Neuronal stem cell (in vitro differentiated cells): ENCODE measurements around the gene ABLIM2.

Experiments
- DNase-seq: peaks from one replicate; pipeline ENCODE4 v3.0.0-alpha.2; 2013; ENCODE audit warnings: low spot score
- H2AFZ ChIP-seq: one replicate; pipeline ENCODE4 v1.6.1; 2013; ENCODE audit warnings: mild to moderate bottlenecking, low read length, inconsistent platforms
- H2AK5ac ChIP-seq: 2 replicates; pipeline ENCODE4 v1.6.1; 2013; ENCODE audit warnings: low read depth, mild to moderate bottlenecking, inconsistent platforms, low read length, moderate library complexity, mixed read lengths
- H2BK120ac ChIP-seq: 2 replicates; pipeline ENCODE4 v1.6.1; 2013; ENCODE audit warnings: low read depth, mild to moderate bottlenecking, inconsistent platforms, low read length, moderate library complexity, mixed read lengths
- H2BK12ac ChIP-seq: one replicate; pipeline ENCODE4 v1.6.1; 2013; ENCODE audit warnings: low read length, inconsistent platforms
- H2BK15ac ChIP-seq: 2 replicates; pipeline ENCODE4 v1.6.1; 2013; ENCODE audit warnings: mild to moderate bottlenecking, low read length, inconsistent platforms, mixed read lengths
- H2BK5ac ChIP-seq: one replicate; pipeline ENCODE4 v1.6.1; 2013; ENCODE audit warnings: inconsistent platforms, mild to moderate bottlenecking, low read length, moderate library complexity
- H3K14ac ChIP-seq: one replicate; pipeline ENCODE4 v1.6.1; 2013; ENCODE audit warnings: low read length, inconsistent platforms
- H3K18ac ChIP-seq: 2 replicates; pipeline ENCODE4 v1.6.1; 2013; ENCODE audit warnings: low read length, inconsistent platforms
- H3K23ac ChIP-seq: 2 replicates; pipeline ENCODE4 v1.6.1; 2013; ENCODE audit warnings: low read depth, mild to moderate bottlenecking, mixed read lengths, low read length, inconsistent platforms; ENCODE audit not compliant: poor library complexity
- H3K27ac ChIP-seq: replicated peaks from 3 replicates; pipeline ENCODE4 v1.5.1; 2013; ENCODE audit warnings: low read length, inconsistent platforms
- H3K27me3 ChIP-seq, 3 experiments: 2 replicates each; pipeline ENCODE4 v1.6.1; 2013; ENCODE audit warnings: low read length in 3 of 3, mild to moderate bottlenecking in 2 of 3, inconsistent platforms in 1 of 3, low read depth in 1 of 3, mixed read lengths in 1 of 3, moderate library complexity in 1 of 3; ENCODE audit not compliant: control insufficient read depth in 3 of 3, insufficient read depth in 3 of 3
- H3K36me3 ChIP-seq, 2 donors: replicated peaks in 1 of 2; 2 replicates each; pipeline ENCODE4 v1.6.1; 2013; ENCODE audit warnings: low read length in 2 of 2; ENCODE audit not compliant: control insufficient read depth in 2 of 2, insufficient read depth in 2 of 2
- H3K4ac ChIP-seq: 2 replicates; pipeline ENCODE4 v1.6.1; 2013; ENCODE audit warnings: inconsistent platforms, mild to moderate bottlenecking, low read length, moderate library complexity
- H3K4me1 ChIP-seq, 2 donors: 1 replicate in 1 of 2; 2 replicates in 1 of 2; pipeline ENCODE4 v1.6.1; 2013; ENCODE audit warnings: low read length in 2 of 2, low read depth in 1 of 2; ENCODE audit not compliant: control insufficient read depth in 2 of 2, insufficient read depth in 1 of 2
- H3K4me2 ChIP-seq: one replicate; pipeline ENCODE4 v1.6.1; 2013; ENCODE audit warnings: mild to moderate bottlenecking, low read length, inconsistent platforms; ENCODE audit not compliant: insufficient read depth, poor library complexity, severe bottlenecking
- H3K4me3 ChIP-seq, 2 donors: 2 replicates each; pipeline ENCODE4 v1.5.1; 2013; ENCODE audit warnings: low read length in 2 of 2, mild to moderate bottlenecking in 2 of 2, inconsistent platforms in 1 of 2, moderate library complexity in 1 of 2
- H3K79me1 ChIP-seq: one replicate; pipeline ENCODE4 v1.6.1; 2013; ENCODE audit warnings: low read depth, mild to moderate bottlenecking, inconsistent platforms, low read length, moderate library complexity
- H3K9ac ChIP-seq: one replicate; pipeline ENCODE4 v1.6.1; 2013; ENCODE audit warnings: mild to moderate bottlenecking, low read depth, low read length, inconsistent platforms; ENCODE audit not compliant: poor library complexity
- H3K9me3 ChIP-seq, 2 donors: replicated peaks in 1 of 2; 2 replicates each; pipeline versions ENCODE3 to v1.6.1; 2013; ENCODE audit warnings: low read length in 2 of 2, mild to moderate bottlenecking in 2 of 2, inconsistent platforms in 1 of 2, low read depth in 1 of 2, mixed read lengths in 1 of 2, moderate library complexity in 1 of 2; ENCODE audit not compliant: control insufficient read depth in 2 of 2, insufficient read depth in 1 of 2
- H4K8ac ChIP-seq: one replicate; pipeline ENCODE4 v1.6.1; 2013; ENCODE audit warnings: low read depth, mild to moderate bottlenecking, inconsistent platforms, low read length, moderate library complexity
- H4K91ac ChIP-seq: one replicate; pipeline ENCODE4 v1.6.1; 2013; ENCODE audit warnings: low read length, low read depth, mild to moderate bottlenecking, inconsistent platforms; ENCODE audit not compliant: poor library complexity
- WGBS, 2 donors: extraction: QIAGEN DNeasy Blood & Tissue Kit; methylation state at CpG; one replicate each; pipeline ENCODE4 v1.1.7; 2013; ENCODE audit warnings: missing lambda C conversion rate in 2 of 2, mixed read lengths in 1 of 2; ENCODE audit not compliant: insufficient read length in 2 of 2, insufficient replicate concordance in 1 of 2; ENCODE audit errors: extremely low coverage in 2 of 2; 5-methylcytosine and 5-hydroxymethylcytosine counted together

The ABLIM2 gene

DNA sequence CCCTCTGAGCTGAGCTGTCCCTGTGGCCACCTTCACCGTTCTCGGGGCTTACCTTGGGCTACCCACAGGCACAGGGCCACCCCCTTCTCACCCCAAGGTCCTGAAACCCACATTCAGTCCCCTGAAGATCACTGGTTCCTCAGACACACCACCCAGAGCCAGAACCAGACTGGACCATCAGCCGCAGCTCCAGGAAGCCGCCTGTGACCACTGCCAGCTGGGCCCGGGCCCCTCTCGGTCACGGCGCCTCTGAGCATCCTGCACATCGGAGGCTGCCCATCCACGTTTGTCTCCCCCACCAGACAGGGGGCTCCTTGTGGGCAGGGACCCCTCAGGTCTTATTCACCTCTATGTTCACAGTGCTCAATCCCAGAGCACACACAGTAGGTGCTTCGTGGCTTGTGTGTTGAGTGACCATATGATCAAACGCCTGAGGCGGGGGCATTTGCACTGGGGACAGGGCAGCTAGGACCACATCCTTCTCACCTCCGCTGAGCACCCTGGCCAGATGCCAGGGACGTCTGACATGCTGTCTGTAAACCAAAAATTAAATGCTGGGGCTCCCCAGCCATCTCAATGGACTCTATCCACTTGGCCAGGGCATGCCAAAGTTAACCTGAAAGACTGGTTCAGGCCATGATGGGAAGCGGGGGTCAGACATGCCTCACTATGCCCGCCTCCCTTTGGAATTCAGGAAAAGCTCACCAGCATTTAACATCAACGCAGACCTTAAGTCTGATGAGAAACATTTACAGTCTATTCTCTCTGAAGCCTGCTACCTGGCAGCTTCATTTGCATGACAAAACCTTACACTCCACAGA, 109.5 kb downstream of the ABLIM2 start:
- WGBS, 2 donors: no CpG with 5 or more reads among the region's 18 CpGs
- Histone ChIP-seq H3K79me1 (no peaks in the 10 kb centered on the region), H3K4me2 (no peak overlapping the region), H3K4me1 (peaks cover 4 to 13% of the 10 kb centered on the region in 2 donors), H3K4ac (peak overlapping the region; percentile 10), H3K9me3 (peaks cover 0 to 2% of the 10 kb centered on the region in 2 donors), H3K9ac (no peak overlapping the region), H2BK15ac (peak overlapping the region; percentile 43), H3K27ac (no peak overlapping the region), H3K4me3 (no peak overlapping the region), H4K91ac (no peak overlapping the region), H2AK5ac (peak overlapping the region; percentile 60), H3K27me3 (peaks cover 0 to 22% (median 0%) of the 10 kb centered on the region in 3 experiments), H2BK5ac (no peak overlapping the region), H3K14ac (peak overlapping the region; percentile 84), H2AFZ (no peak overlapping the region), H3K36me3 (no peaks in the 10 kb centered on the region), H3K18ac (peak overlapping the region; percentile 72), H3K23ac (peak overlapping the region; percentile 34), H4K8ac (no peak overlapping the region), H2BK120ac (peak overlapping the region; percentile 67), H2BK12ac (no peak overlapping the region)
- no peak for DNase-seq

DNA sequence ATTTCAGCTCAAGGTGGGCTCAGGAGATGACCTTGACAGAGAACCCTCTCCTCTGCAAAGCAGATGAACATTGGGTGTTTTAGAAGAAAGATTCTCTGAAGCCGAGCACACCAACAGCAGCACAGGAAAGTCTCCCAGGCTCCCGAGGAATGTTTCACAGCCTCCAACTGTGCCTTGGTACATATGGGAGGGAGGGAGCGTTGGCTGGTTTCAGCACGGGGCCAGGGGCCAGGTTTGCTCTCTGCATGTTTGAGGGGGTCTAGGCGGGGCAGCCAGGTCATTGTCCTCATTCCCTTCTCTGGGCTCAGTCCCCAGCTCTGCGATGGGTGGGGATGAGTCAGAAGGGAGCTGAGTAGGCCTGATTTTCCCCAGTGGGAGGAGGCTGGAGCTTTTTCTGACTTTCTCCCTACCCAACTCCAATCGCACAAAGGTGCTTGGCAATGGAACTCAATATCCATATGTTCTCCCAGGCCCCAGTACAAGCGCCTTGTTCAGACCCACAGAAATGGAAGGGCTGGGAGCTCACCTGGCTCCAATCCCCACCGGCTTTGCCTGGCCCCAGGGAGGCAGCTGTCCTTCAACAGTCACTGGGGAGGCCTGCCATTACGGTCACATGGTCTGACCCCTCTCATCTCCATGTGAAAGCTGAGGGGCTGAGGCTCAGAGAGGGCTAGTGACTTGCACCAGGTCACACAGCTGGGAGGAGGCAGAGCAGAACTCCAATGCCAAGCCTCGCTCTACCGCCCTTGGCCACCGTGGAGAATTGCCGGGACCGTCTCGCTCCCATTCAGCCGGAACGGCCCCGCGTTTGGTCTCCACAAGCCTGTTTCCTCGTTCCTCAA, 110.6 kb downstream of the ABLIM2 start:
- no peaks in the 10 kb centered on the region for H3K36me3 ChIP-seq
- no peak overlapping the region for H2BK15ac ChIP-seq
- no peak overlapping the region for H3K27ac ChIP-seq
- H4K91ac ChIP-seq: no peak overlapping the region
- H3K4me1 ChIP-seq: peaks cover 4 to 13% of the 10 kb centered on the region in 2 donors
- no peak overlapping the region for H3K9ac ChIP-seq
- no peak overlapping the region for H3K4ac ChIP-seq
- H2AFZ ChIP-seq: no peak overlapping the region
- H3K4me2 ChIP-seq: no peak overlapping the region
- peak overlapping the region; percentile 60 for H2AK5ac ChIP-seq
- no peak overlapping the region for H2BK5ac ChIP-seq
- no CpG with 5 or more reads among the region's 21 CpGs for WGBS, 2 donors
- no peak overlapping the region for H3K4me3 ChIP-seq
- peak overlapping the region; percentile 7 for H3K18ac ChIP-seq
- H3K23ac ChIP-seq: no peak overlapping the region
- no peak for DNase-seq
- no peak overlapping the region for H4K8ac ChIP-seq
- no peaks in the 10 kb centered on the region for H3K9me3 ChIP-seq
- peaks cover 0 to 26% (median 0%) of the 10 kb centered on the region in 3 experiments for H3K27me3 ChIP-seq
- H2BK12ac ChIP-seq: no peak overlapping the region
- H2BK120ac ChIP-seq: no peak overlapping the region
- no peaks in the 10 kb centered on the region for H3K79me1 ChIP-seq
- peak overlapping the region; percentile 66 for H3K14ac ChIP-seq

DNA sequence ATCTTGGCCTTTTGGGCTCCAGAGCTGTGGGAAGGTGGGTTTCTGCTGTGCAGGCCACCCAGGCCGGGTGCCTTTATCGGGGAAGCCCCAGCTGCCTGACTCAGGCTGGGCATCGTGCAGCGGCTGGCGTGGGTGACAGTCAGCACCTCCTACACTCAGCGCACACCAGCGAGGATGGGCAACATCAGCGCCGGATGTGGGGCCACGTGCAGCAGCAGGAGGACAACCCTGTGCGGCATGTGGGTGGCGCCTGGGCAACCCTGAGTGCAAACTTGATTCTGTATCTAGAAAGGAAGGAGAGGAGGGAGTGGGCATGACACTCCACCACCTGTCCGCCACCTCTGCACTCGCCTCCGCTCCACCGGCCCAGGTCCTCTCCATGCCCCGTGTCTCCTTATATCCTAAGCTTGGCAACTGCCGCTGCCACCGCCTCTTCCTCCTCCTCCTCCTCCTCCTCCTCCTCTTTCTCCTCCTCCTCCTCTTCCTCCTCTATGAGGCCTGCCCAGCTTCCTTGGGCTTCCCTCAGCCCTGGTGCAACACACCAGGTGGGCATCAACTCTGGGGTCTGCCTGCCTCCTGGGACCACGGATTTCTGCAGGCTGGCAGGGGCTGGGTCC, 111.6 kb downstream of the ABLIM2 start:
- Histone ChIP-seq H4K91ac (no peak overlapping the region), H3K27ac (no peak overlapping the region), H3K79me1 (no peaks in the 10 kb centered on the region), H3K23ac (peak overlapping the region; percentile 43), H3K4me3 (no peak overlapping the region), H2BK120ac (no peak overlapping the region), H2AFZ (no peak overlapping the region), H2BK12ac (no peak overlapping the region), H3K4me1 (peaks cover 4 to 13% of the 10 kb centered on the region in 2 donors), H2BK5ac (no peak overlapping the region), H3K14ac (peak overlapping the region; percentile 38), H2BK15ac (peak overlapping the region; percentile 89), H3K4ac (no peak overlapping the region), H3K36me3 (no peaks in the 10 kb centered on the region), H3K9me3 (no peaks in the 10 kb centered on the region), H3K27me3 (peaks cover 0 to 29% (median 0%) of the 10 kb centered on the region in 3 experiments), H3K4me2 (no peak overlapping the region), H4K8ac (peak overlapping the region; percentile 72), H3K9ac (peak overlapping the region; percentile 50), H3K18ac (peak overlapping the region; percentile 83), H2AK5ac (no peak overlapping the region)
- no peak for DNase-seq
- WGBS, 2 donors: no CpG with 5 or more reads among the region's 20 CpGs
